ENCODE data around the gene PALLD.

DNA sequence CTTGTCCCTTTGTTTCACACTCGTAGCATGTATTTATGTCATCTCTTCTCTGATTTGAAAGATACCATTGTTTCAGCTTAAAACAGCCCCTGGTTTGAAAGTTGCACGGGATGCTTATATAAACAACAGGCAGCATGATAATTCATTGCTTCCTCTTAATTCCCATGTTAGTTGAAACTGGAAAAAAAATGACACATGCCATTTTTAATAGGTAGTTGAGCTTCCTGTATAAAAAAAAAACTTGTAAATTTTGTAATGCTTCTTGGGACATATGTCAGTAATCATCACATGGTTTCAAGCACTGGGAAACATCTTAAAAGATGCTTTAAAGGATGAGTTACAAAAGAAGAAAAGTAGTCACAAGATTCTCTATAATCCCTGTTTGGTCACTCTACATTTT, 243.0 kb downstream of the PALLD start:
- TF ChIP-seq POLR2A (IDR thresholded peaks at IDR 0.05) (no peak), EP300 (IDR thresholded peaks at IDR 0.05) (no peak)
- TF ChIP-seq, protein P1, sequence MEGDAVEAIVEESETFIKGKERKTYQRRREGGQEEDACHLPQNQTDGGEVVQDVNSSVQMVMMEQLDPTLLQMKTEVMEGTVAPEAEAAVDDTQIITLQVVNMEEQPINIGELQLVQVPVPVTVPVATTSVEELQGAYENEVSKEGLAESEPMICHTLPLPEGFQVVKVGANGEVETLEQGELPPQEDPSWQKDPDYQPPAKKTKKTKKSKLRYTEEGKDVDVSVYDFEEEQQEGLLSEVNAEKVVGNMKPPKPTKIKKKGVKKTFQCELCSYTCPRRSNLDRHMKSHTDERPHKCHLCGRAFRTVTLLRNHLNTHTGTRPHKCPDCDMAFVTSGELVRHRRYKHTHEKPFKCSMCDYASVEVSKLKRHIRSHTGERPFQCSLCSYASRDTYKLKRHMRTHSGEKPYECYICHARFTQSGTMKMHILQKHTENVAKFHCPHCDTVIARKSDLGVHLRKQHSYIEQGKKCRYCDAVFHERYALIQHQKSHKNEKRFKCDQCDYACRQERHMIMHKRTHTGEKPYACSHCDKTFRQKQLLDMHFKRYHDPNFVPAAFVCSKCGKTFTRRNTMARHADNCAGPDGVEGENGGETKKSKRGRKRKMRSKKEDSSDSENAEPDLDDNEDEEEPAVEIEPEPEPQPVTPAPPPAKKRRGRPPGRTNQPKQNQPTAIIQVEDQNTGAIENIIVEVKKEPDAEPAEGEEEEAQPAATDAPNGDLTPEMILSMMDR (IDR thresholded peaks at IDR 0.05) = no peak

Measured in gastroesophageal sphincter (tissue), 3 donors.